Measurements from ENCODE around the gene LARGE1.

DNA sequence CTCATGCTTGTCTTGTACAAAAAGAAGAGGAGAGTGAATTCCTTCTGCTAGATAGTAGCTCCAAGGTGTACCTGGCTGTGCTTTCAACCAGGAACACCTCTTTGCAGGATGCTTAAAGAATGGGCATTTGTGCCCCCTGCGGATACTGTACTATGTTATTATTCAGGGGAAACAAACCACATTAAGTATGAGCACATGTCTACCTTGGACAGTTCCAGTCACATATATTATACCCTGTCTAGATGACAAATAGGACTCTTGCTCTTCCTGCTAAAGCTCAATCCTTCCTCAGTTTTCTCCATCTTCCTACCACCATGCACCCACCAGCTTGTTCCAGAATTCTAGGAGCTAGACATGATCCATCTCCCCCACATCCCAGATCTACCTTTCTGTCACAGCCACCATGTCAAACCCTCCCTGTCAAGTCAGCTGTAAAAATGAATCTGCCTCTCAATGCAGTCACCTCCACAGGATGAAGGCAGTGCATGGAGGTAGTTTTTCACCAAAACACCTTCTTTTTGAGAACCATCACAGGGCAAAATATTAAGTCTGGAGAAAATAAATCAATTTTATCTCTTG, 337.4 kb downstream of the LARGE1 start:
- TF ChIP-seq, protein P1, sequence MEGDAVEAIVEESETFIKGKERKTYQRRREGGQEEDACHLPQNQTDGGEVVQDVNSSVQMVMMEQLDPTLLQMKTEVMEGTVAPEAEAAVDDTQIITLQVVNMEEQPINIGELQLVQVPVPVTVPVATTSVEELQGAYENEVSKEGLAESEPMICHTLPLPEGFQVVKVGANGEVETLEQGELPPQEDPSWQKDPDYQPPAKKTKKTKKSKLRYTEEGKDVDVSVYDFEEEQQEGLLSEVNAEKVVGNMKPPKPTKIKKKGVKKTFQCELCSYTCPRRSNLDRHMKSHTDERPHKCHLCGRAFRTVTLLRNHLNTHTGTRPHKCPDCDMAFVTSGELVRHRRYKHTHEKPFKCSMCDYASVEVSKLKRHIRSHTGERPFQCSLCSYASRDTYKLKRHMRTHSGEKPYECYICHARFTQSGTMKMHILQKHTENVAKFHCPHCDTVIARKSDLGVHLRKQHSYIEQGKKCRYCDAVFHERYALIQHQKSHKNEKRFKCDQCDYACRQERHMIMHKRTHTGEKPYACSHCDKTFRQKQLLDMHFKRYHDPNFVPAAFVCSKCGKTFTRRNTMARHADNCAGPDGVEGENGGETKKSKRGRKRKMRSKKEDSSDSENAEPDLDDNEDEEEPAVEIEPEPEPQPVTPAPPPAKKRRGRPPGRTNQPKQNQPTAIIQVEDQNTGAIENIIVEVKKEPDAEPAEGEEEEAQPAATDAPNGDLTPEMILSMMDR (IDR thresholded peaks at IDR 0.05) = no peak
- no peak for TF ChIP-seq POLR2A (IDR thresholded peaks at IDR 0.05)
